Endothelial cell of umbilical vein (primary cell): ENCODE data around the gene TRMT6. TPM values are rescaled to one million over a fixed set of nuclear protein-coding genes. Genes with fewer than 3 reads are reported as not detected.

Source experiments
- BruUV-seq: library from RNA; stranded (reverse); fragments of 400-500 nt; replicated peaks from 2 replicates; lab custom pipeline; 2021; lab: Mats Ljungman, UMichigan
- CTCF ChIA-PET: fragments of 300-600, 350-600 bp; sonication (Branson Sonifier 250); formaldehyde crosslinking; loops from one replicate; lab custom pipeline; 2021; ENCODE audit warnings: antibody characterized with exemption, inconsistent platforms; lab: Charles Lee
- POLR2A ChIA-PET: fragments of 300-600, 350-600 bp; sonication (Branson Sonifier 250); formaldehyde crosslinking; loops from one replicate; lab custom pipeline; 2021; ENCODE audit warnings: antibody characterized with exemption, inconsistent platforms; lab: Charles Lee
- DNase-seq: peaks from one replicate; pipeline ENCODE4 v3.0.0-alpha.2; 2011; ENCODE audit warnings: low read depth, low spot score
- FAIRE-seq: peaks from 2 replicates; lab custom pipeline; 2011; peaks lifted over from hg19 to GRCh38; lab: Jason Lieb, UNC
- H2AFZ ChIP-seq: 2 replicates; pipeline ENCODE4 v1.6.0; 2012; ENCODE audit warnings: low read depth, low read length, control low read depth, inconsistent platforms
- H3K27ac ChIP-seq: 2 replicates; pipeline ENCODE4 v1.5.1; 2011; ENCODE audit warnings: low read depth, mild to moderate bottlenecking, control low read depth, low read length, moderate library complexity; ENCODE audit not compliant: insufficient read depth
- H3K27me3 ChIP-seq, 2 experiments: 2 replicates each; pipeline versions ENCODE4 v1.6.0 to v1.6.1; 2011; ENCODE audit warnings: low read length in 2 of 2, mixed read lengths in 1 of 2; ENCODE audit not compliant: control insufficient read depth in 2 of 2, insufficient read depth in 2 of 2
- H3K36me3 ChIP-seq, 2 experiments: 2 replicates in 1 of 2; 3 replicates in 1 of 2; pipeline ENCODE4 v1.5.1; 2011; ENCODE audit warnings: low read length in 2 of 2, mild to moderate bottlenecking in 1 of 2, moderate library complexity in 1 of 2; ENCODE audit not compliant: control insufficient read depth in 2 of 2, insufficient read depth in 2 of 2; ENCODE audit errors: extremely low read depth in 1 of 2
- H3K4me1 ChIP-seq: 3 replicates; pipeline ENCODE4 v1.5.1; 2011; ENCODE audit warnings: mild to moderate bottlenecking, low read length; ENCODE audit not compliant: control insufficient read depth, insufficient read depth; ENCODE audit errors: extremely low read depth
- H3K4me2 ChIP-seq: 2 replicates; pipeline ENCODE4 v1.6.1; 2011; ENCODE audit warnings: low read length, control low read depth, mixed read lengths; ENCODE audit not compliant: insufficient read depth
- H3K4me3 ChIP-seq, 3 experiments: fragments of 200-600 bp in 1 of 3; sonication (generic), shearing (Covaris generic) in 1 of 3; replicated peaks in 1 of 3; 2 replicates each; pipeline ENCODE4 v1.5.1; 2011 to 2016; ENCODE audit warnings: control low read depth in 3 of 3, low read length in 3 of 3, mild to moderate bottlenecking in 2 of 3, inconsistent platforms in 1 of 3, low read depth in 1 of 3, moderate library complexity in 1 of 3; ENCODE audit not compliant: insufficient read depth in 1 of 3
- H3K79me2 ChIP-seq: 2 replicates; pipeline ENCODE4 v1.6.0; 2012; ENCODE audit warnings: low read length, inconsistent platforms; ENCODE audit not compliant: control insufficient read depth, insufficient read depth
- H3K9ac ChIP-seq: replicated peaks from 2 replicates; pipeline ENCODE3; 2011; ENCODE audit warnings: low read length, control low read depth; ENCODE audit not compliant: insufficient read depth; ENCODE audit errors: extremely low read depth
- H3K9me1 ChIP-seq: replicated peaks from 3 replicates; pipeline ENCODE4 v1.6.0; 2011; ENCODE audit warnings: mild to moderate bottlenecking, low read length; ENCODE audit not compliant: control insufficient read depth, insufficient read depth; ENCODE audit errors: extremely low read depth
- H3K9me3 ChIP-seq: replicated peaks from 2 replicates; pipeline ENCODE4 v1.5.1; 2012; ENCODE audit warnings: low read length, inconsistent platforms; ENCODE audit not compliant: control insufficient read depth, insufficient read depth
- H4K20me1 ChIP-seq: replicated peaks from 2 replicates; pipeline ENCODE3; 2011; ENCODE audit warnings: mild to moderate bottlenecking, low read length; ENCODE audit not compliant: control insufficient read depth, insufficient read depth; ENCODE audit errors: extremely low read depth
- EZH2 ChIP-seq: IDR thresholded peaks from 2 replicates; pipeline ENCODE4 v1.6.1; 2012; ENCODE audit warnings: borderline replicate concordance, low read depth, mild to moderate bottlenecking, moderate library complexity, low read length, inconsistent platforms; ENCODE audit not compliant: severe bottlenecking
- FOS ChIP-seq: IDR thresholded peaks from 2 replicates; pipeline ENCODE4 v1.6.1; 2011; ENCODE audit warnings: mild to moderate bottlenecking, low read length, moderate library complexity, borderline replicate concordance; ENCODE audit not compliant: insufficient read depth
- GATA2 ChIP-seq: IDR thresholded peaks from 2 replicates; pipeline ENCODE4 v1.7.0; 2011; ENCODE audit warnings: low read depth, mild to moderate bottlenecking, moderate library complexity, mixed read lengths, low read length; ENCODE audit not compliant: insufficient read length, insufficient read depth
- JUN ChIP-seq: IDR thresholded peaks from 2 replicates; pipeline ENCODE4 v1.6.1; 2011; ENCODE audit warnings: borderline replicate concordance, low read depth; ENCODE audit not compliant: insufficient read length, insufficient read depth
- MYC ChIP-seq: IDR thresholded peaks from one replicate; pipeline ENCODE4 v1.6.1; 2011; ENCODE audit warnings: mild to moderate bottlenecking, low read depth, low read length
- POLR2A ChIP-seq: IDR thresholded peaks from 2 replicates; pipeline ENCODE4 v1.6.1; 2012; ENCODE audit warnings: low read depth, mild to moderate bottlenecking, control low read depth, low read length
- POLR2AphosphoS5 ChIP-seq: IDR thresholded peaks from 2 replicates; pipeline ENCODE4 v1.6.1; 2012; ENCODE audit warnings: low read depth, mild to moderate bottlenecking, control low read depth, low read length, moderate library complexity; ENCODE audit not compliant: insufficient read depth
- dilution Hi-C: fragments of 300-500 bp; cut with MboI; formaldehyde crosslinking; loops from one replicate; pipeline ENCODE4 v1.15.0; 2019; ENCODE audit warnings: low sequenced_read_pairs; ENCODE audit not compliant: extremely low pct_ligation_motif_present
- intact Hi-C: fragments of 100-400 bp; cut with micrococcal nuclease; formaldehyde crosslinking; loops from one replicate; pipeline ENCODE4 v1.10.0; 2022
- polyA plus RNA-seq, 4 experiments: library from polyadenylated mRNA; depleted of rRNA in 3 of 4; stranded (reverse) in 3 of 4; unstranded in 1 of 4; fragments of >200 nt; gene quantifications; 2 replicates each; pipeline versions ENCODE4 v1.2.1 to v1.2.3, GENCODE V29; 2011 to 2012; ENCODE audit warnings: missing spikeins in 1 of 4
- total RNA-seq: library from RNA; stranded (reverse); gene quantifications from 2 replicates; pipeline ENCODE4 v1.2.3, GENCODE V29; 2021
- TF ChIP-seq, protein P1 (sequence below): IDR thresholded peaks from 2 replicates; pipeline ENCODE4 v1.6.1; 2011; ENCODE audit not compliant: insufficient read depth, insufficient read length
- TF ChIP-seq, protein P2 (sequence below), 2 donors: IDR thresholded peaks; 1 replicate in 1 of 2; 2 replicates in 1 of 2; pipeline ENCODE4 v1.5.1; 2011; ENCODE audit warnings: low read length in 2 of 2, mild to moderate bottlenecking in 2 of 2, moderate library complexity in 2 of 2, control low read depth in 1 of 2, inconsistent platforms in 1 of 2, low read depth in 1 of 2; ENCODE audit not compliant: insufficient read depth in 1 of 2; ENCODE audit errors: extremely low read depth in 1 of 2

Gene TRMT6
- total and polyA plus RNA-seq, 2 donors (not counting 3 experiments of a cell fraction or from before 2014, with no cell fraction given), result 4.1 to 12.0 TPM

DNA sequence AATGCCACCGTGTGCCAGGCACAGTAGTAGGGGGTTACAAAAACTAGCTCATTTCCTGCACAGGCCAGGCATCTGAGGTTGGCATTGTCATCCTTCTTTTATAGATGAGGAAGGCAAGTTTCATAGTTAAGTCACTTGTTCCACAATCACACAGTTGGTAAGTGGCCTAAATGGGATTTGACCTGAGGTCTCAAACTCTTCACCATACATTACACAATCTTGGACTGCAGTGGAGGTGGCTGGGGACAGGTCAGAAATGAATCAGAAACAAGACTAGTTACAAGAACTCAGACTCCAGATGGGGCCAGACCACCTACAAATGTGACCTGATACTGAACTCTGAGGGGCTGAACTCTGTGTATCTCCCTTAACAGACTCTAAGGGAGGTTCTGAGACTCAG, 49.4 kb downstream of the TRMT6 start:
- POLR2A ChIA-PET, result no interaction called here
- FAIRE-seq (no peak), DNase-seq (no peak)
- Histone ChIP-seq H3K27me3 (peaks cover 15 to 33% of the 10 kb centered on the region in 2 experiments), H3K9me1 (no peaks in the 10 kb centered on the region), H3K9me3 (no peaks in the 10 kb centered on the region), H3K4me3 (no peak overlapping the region), H3K4me2 (no peak overlapping the region), H3K27ac (no peak overlapping the region), H3K79me2 (no peaks in the 10 kb centered on the region), H3K9ac (no peak overlapping the region), H2AFZ (no peak overlapping the region), H3K4me1 (no peaks in the 10 kb centered on the region), H4K20me1 (no peaks in the 10 kb centered on the region), H3K36me3 (no peaks in the 10 kb centered on the region)
- dilution Hi-C loops, result no loop called here
- BruUV-seq, result no TSS peak
- CTCF ChIA-PET, result no interaction called here
- TF ChIP-seq POLR2AphosphoS5, result no peak
- TF ChIP-seq EZH2, result no peak
- no peak for TF ChIP-seq GATA2
- no peak for TF ChIP-seq MYC
- intact Hi-C loops, result no loop called here

DNA sequence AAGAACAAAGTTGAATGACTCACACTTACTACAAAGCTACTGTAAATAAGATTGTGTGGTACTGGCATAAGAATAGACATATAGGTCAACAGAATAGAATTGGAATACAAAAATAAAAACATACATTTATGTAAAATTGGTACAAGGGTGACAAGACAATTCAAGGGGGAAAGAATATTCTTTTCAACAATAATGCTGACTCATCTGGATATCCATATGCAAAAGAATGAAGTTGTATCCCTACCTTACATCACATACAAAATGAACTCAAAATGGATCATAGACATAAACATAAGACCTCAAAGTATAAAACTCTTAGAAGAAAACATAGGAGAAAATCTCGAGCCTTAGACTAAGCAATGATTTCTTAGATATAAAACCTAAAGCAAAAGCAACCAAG, 50.9 kb downstream of the TRMT6 start:
- TF ChIP-seq GATA2 (no peak), EZH2 (no peak), FOS (no peak), POLR2A (no peak), POLR2AphosphoS5 (no peak), MYC (no peak), JUN (no peak)
- TF ChIP-seq, protein P1, sequence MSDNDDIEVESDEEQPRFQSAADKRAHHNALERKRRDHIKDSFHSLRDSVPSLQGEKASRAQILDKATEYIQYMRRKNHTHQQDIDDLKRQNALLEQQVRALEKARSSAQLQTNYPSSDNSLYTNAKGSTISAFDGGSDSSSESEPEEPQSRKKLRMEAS, result no peak
- TF ChIP-seq, protein P2, sequence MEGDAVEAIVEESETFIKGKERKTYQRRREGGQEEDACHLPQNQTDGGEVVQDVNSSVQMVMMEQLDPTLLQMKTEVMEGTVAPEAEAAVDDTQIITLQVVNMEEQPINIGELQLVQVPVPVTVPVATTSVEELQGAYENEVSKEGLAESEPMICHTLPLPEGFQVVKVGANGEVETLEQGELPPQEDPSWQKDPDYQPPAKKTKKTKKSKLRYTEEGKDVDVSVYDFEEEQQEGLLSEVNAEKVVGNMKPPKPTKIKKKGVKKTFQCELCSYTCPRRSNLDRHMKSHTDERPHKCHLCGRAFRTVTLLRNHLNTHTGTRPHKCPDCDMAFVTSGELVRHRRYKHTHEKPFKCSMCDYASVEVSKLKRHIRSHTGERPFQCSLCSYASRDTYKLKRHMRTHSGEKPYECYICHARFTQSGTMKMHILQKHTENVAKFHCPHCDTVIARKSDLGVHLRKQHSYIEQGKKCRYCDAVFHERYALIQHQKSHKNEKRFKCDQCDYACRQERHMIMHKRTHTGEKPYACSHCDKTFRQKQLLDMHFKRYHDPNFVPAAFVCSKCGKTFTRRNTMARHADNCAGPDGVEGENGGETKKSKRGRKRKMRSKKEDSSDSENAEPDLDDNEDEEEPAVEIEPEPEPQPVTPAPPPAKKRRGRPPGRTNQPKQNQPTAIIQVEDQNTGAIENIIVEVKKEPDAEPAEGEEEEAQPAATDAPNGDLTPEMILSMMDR (IDR thresholded peaks at IDR 0.05; ENCODE audit: extremely low read depth in 1 of 2, insufficient read depth in 1 of 2, low read depth in 1 of 2, low read length in 2 of 2), result no peak
- ChIA-PET CTCF (no interaction called here), POLR2A (no interaction called here)
- H3K9me3 ChIP-seq, result no peaks in the 10 kb centered on the region
- H3K9me1 ChIP-seq, result no peaks in the 10 kb centered on the region
- no peaks in the 10 kb centered on the region for H3K36me3 ChIP-seq
- no peak overlapping the region for H2AFZ ChIP-seq
- no peaks in the 10 kb centered on the region for H3K79me2 ChIP-seq
- FAIRE-seq (no peak), DNase-seq (no peak)
- no peak overlapping the region for H3K4me3 ChIP-seq
- no peaks in the 10 kb centered on the region for H4K20me1 ChIP-seq
- BruUV-seq, result no TSS peak
- dilution Hi-C loops, result no loop called here
- intact Hi-C loops, result no loop called here
- peaks cover 10 to 37% of the 10 kb centered on the region in 2 experiments for H3K27me3 ChIP-seq
- no peak overlapping the region for H3K4me2 ChIP-seq
- no peaks in the 10 kb centered on the region for H3K4me1 ChIP-seq
- H3K27ac ChIP-seq, result no peak overlapping the region
- H3K9ac ChIP-seq, result no peak overlapping the region
